NCI-H1417 treated with DMSO at 0.1 percent for 48 hours (cell line): ENCODE data around the gene SLC35F1.

ENCODE experiments used
- DNase-seq: peaks from one replicate; lab custom pipeline; 2025; lab: John Stamatoyannopoulos, UW

The SLC35F1 gene

DNA sequence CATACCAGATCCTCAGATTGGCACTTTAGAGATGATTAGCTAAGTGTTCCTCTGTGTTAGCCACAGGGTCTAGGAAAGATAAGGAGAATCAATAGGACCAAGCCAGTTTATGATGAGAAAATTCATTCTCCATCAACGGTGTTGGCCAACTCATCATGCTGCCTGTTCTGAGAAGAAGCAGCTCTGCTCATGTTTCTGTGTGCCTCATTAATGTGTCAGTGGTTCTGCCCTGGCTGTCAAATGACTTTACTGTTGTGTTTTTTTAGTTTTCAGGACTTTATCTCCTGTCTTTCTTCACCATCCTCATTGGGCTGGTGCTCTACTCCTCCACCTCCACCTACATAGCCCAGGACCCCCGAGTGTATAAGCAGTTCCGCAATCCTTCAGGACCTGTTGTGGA is 406.7 kb downstream of the SLC35F1 start:
- DNase-seq: no peak

DNA sequence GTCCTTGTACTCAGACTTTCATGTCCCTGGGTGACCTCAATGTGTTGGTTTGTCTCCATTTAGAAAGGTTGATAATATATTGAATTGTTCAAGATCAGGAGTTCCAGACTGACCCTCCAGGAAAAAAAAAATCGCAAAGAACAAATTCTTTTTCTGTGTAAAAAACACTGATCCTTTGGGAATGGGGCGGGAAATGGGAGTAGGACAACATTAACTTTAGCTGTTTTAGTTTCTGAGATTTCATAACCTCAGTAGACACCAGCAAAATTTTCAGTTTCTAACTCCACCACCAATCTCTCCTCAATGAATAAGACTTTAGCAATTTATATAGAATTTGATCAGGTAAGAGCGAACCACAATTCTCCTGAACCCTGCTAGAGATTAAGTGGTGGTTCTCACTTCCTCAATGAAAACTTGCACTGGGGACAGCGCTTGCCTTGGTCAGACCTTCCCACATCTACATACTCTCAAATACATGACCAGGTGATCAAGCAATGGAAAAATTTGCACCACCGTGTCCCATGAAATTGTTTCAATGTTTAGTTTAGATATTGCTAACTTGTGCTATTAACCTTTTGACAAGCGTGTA is 409.8 kb downstream of the SLC35F1 start:
- DNase-seq: no peak

DNA sequence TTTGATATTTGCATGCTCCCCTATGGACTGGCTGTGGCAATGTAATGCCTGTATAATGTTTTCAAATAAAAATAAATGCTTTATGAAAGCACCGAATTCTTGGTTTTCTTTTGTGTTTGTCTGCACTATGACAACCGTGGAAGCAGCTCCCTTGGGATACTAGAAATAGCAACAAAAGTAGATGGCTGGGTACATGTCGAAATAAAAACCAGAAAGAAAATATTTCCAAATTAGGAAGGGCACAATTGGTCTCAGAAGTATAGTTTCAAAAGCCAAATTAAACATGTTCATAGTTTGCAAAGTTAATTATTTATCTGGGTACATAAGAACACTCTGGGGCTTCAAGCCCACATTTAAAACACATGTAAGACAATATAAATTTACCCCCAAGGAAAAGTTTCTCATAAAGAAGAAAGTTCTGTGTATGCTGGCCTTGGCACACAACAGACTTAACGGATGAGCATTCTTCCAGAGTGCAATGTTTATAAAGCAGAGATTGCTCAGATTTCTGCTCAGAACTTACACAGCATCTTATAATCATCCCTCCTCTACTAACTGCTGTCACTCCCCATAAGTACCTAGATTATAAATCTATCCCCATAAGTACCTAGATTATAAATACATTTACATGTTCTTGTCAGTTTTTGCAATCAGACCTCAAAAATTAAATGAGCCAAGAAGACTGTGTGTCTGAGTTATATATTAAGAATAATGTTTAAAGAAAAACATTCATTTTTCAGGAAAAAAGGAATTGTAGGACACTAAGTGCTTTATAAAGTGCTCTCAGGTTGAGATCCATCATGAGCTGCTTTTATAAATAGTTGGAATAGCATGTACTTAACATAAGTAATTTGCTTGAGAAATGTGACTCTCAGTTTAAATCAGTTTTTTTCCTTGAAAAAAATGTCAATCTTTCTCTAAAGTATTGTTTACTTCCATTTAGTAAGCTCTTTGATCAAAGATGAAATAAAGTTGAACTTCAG is 410.8 kb downstream of the SLC35F1 start:
- no peak for DNase-seq

DNA sequence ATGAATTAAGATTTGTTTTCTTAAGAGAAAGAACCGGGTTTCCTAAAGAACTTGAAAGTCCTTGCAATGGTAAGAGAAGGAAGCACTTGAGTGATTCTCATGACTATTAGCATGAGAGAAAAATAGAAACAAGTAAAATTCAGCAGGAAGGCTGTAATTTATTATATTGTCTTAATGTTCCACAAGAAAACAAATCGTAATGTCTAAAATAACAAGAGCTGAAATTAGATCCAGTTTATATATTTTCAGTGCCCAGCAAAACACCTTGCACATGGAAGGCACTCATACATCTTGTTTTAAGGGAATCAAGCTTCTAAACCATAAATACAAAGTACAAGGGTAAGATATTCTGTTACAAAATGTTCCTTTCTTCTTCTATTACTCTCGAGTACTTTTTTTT is 411.6 kb downstream of the SLC35F1 start:
- DNase-seq: no peak

DNA sequence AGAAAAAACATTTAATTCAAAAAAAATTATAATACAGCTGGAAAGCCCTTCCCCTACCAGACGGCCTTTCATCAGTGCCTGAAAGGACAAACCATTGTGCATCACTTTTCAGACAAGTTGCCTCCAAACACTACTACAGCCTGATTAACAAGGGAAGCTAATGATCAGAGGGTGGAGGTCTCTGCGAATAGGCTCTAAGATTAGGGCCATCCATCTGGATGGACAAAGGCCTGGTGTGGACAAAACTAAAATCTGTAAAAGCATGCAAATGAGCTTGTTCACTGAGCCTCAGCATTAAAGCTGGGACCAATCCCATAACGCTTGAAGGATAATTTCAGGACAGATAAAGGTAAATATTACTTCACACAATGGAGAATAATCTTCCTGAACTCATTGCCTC is 412.4 kb downstream of the SLC35F1 start:
- DNase-seq: no peak

DNA sequence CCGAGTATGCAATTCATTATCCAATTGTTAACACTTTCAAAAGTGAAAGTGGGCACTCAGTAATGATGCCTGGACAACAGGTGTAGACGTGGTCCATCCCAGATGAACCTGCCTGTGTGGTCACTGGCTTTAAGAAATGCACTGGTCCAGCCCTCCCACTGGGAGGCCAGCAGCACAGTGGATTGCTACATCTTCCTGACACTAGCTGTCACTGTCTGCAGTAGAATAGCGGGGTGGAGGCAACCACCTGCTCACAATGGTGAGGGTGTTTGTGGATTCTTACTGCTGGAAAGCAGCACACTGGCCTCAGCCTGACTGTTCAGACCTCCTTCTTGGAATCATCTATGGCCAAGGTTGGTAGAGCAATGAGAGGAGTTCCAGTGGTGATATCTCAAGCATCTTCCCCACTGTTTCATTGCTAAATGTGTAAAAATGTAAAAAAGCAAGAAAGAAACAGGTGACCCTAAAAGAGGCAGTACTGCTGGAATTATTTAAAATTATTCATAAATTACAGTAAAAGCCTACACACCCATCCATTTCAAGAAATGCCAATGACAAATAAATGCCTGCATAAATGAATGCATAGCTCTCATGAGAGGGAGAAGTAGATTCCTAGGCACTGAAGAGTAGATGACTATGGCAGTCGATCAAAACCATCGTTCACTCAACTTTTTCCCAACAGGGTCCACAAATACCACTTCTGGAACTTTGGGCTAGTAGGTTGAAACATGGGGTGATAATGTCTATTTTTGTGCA is 413.0 kb downstream of the SLC35F1 start:
- DNase-seq: no peak

DNA sequence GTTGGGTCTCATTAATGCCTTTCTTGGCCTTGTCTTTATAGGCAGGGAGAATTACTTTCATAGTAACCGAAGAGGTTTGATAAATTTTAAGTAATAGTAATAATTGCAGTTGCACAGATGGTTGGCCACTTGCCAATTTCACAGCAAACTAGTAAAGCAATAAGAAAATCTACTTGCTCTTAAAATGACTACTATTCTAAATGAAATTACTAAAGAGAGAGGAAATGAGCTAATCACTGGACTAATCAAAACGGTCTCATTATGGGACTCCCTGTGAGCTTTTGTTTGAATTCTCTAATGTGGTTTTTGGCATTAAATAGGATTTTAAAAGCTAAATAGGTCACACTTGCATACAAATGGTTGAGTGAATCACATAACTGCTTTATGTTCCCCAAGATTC is 413.6 kb downstream of the SLC35F1 start:
- no peak for DNase-seq

DNA sequence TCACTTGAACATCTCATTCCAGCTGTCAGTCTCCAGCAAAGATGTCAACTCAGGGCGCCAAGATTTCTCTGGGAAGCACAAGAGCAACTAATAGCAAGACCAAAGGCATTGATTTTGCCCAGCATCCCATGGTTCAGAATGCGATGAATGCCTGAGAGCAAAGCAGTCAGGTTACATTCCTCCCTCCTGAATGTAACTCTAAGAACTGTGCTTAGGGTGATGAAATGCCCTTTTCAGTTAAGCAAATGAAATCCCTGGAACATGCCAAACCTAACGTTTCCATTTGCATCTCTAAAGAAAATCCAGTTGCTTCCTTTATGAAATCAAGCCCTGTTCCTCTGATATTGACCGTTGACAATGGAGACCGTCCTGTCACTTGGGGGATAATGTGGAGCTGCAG is 417.1 kb downstream of the SLC35F1 start:
- no peak for DNase-seq

DNA sequence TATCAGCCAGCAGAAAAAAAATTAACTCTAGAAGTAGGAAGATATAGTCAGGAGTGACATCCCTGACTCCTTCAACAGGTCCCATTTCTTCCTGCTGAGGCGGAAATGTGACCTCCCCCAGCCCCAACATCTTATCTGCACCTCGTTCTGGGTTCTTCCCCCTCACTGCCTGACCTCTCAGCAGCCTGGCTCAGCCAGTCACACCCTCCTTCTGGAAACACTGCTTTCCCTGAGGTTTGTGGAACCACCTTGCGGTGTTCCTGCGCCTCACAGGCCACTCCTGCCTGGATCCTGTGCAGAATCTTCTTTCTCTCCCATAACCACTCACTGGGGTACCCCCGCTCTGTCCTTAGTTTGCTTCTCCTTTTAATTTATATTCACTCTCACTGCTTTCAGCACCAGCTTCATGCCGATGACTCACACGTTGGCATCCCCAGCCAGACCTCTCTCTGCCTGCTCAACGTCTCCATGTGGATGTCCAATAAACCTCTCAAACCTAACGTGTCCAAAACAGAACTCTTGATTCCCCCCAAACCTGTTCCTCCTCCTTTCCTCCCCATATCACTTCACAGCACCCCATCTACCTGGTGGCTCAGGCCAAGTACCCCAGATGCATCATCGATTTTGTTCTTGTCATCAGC is 418.3 kb downstream of the SLC35F1 start:
- DNase-seq: no peak

DNA sequence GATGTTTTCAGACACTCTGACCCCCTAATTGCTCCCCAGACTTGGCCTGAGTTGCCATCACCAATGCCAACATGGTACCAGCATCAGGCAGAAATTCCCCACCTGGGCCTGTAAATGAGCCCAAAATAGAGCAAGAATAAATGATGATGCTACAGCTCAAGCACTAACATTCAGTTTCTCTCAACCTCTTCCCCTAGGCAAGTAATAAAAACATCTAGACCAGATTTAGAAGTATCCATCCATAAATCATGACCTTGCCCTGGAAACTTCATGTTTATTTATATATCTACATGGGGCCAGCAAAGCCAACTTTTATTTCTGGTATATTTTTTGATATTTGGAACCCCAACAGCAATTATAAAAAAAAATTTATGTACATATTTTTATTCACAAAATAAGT is 419.6 kb downstream of the SLC35F1 start:
- DNase-seq: no peak

DNA sequence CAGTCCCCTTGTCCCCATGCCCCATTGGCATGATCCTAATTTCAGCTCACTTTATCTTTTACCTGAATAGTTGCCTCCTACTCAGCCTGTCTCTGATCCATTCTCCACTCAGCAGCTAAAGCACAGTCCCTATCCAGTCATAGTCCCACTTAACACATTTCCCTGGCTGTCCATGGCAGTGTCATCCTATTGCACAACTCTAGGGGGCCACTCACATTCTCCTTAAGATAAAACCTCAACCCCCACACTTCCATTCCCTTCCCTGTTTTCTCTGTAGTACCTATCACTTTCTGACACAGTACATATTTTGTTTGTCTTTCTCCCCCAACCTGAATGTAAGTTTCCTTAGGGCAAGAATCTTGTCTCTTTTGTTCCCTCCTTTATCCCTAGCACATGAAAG is 420.2 kb downstream of the SLC35F1 start:
- DNase-seq: no peak

DNA sequence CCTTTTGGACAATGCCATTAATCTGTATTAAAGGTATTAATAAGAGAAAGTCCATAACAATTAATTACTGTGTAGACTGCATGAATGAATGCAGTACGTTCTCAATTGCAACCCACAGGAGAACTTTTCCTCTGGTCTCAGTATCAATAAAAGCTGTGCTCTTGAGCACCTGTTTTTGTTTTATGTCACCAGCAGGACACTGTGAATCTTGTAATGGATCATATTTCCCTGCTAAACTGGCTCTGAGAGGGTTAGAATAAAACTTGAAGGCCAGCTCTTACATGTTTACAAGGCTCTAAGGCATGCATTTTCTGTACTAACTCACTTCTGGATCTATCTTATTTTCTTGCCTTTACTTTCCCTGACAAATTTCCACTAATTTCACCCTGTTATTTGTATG is 426.7 kb downstream of the SLC35F1 start:
- DNase-seq: no peak

DNA sequence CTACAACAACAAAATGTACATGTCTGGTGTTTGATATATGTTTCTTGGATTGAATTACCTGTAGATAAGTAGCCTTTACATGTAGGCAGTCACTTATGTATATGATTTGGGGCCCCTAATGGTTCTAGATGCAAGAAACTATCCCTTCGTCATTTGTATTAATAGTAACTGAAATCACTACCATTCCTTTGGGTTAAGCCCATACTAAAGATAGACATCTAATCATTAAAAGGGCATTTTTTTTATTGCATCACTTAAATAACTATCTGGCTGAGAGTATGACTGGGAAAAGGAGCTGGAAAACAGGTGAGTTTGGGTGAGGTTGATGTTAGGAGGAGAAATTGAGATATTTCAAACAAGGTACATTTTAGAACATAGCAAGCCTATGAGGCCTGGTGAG is 427.6 kb downstream of the SLC35F1 start:
- no peak for DNase-seq

DNA sequence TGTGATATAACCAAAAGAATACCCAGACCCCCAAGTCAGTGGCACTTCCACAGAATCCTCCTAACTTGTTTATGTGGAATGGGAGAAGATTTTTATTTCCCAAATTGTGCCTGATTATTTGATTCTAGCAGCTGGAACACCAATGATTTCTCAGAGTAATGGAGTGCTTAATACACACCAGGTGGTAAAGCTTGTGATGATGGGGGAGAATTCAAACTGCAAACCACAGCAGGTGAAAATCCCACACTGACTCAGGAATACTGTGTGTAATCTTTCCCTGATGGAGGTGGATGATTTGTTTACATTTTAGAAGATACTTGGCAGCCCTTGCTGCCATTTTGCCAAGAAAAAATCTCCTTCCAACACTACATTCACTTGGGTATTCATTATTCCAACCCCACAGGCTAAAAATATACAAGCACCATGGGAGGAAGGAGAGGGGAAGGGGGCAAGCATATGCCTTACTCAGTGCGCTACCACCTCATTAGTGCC is 428.3 kb downstream of the SLC35F1 start:
- no peak for DNase-seq

DNA sequence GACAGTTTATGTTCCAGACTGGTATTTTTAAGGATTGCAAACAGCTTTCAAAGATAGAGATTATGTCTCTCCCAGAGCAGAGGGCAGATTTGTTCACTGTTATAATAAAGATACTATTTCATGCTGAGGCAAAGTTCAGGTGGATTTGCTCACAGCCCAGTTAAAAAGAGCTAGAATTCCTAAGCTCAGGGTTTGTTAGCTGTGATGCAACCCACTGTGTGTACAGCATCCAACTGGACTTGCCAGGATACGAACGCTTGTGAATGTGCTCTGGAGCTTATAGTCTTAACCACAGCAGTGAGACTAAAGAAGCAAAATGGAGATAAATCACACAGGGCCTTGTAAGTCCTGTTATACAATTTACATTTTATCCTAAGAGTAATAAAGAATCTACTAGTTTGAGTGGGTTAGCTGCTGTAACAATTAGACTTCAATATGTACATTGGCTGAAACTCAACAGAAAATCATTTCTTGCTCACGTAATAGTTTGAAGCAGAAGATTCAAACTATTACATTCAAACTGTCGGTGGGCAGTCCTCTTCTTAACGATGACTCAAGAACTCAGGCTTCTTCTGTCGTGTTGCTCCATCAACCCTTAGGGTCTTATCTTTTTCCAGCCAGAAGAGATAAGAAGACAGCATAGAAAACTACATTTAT is 437.1 kb downstream of the SLC35F1 start:
- no peak for DNase-seq

DNA sequence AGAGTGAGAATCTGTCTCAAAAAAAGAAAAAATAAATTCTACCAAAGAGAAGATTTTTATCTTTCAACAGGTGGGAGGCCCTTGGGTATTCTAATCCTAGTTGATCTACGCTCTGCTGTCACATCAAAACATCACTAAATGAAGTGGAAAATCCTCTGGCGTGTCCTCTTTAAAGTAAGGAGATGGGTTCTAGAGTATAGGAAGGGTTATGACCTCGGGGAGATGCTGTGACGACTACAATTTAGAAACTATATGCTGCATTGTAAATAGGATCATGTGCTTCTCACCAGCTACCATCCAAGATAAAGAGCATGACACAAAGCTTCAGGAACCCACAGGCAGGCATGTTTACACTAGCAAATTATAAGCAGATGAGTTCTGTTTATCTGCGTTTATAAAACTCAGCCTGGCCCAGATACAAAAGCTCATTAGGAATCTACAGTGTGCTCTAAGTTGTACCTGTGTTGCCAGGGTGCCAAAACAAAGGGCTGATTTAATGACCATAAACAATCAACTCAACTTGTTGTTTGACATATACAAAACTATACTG is 443.9 kb downstream of the SLC35F1 start:
- DNase-seq: no peak

DNA sequence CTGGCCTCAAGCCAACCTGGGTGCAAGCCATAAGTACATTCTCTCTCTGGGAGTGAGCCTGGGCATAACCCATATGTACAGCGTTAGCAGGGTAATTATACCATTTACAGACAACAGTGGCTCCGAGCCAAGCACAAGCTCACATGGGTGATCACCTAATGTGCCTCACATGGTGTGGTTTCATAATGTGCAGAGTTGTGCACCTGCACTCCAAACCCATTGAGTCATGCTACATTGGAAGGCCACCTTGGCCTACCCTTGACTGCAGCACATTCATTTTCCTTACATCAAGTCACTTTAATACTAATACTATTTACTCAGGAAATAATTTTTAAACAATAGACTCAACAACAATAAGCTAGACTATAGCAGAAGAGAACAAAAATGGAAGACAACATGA is 446.5 kb downstream of the SLC35F1 start:
- no peak for DNase-seq

DNA sequence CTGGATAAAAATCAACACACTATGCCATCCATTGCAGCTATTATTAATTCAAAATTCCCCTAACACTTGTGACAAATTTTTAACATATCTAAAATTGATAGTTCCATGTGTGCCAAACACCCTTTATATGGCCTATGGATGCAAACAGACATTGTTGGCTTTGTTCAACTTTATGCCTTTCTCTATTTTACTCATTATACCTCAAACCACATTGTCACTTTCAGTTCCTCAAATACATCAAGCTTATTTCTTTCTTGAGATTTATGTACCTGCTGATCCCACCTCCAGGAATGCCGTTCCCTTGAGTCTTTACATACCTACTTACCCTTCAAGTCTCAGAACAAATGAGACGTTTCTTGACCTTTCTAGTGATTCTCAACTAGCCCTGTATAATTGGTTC is 447.6 kb downstream of the SLC35F1 start:
- no peak for DNase-seq

DNA sequence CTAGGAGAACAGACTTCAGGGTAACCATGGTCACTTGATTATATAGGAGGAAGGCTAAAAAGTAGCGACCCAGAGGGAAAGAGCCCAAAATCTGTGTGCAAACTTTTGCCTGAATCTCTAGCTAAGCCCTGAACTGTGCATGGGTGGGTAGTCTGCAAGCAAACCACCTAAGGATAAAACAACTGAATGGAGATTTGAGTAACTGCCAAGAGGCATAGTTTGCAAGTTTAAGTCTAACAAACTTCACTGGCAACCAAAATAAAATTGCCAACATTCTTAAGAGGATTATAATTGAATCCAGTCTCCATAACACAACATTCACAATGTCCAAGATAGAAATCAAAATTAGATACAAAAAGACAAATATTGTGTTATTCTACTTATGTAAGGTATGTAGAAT is 449.0 kb downstream of the SLC35F1 start:
- DNase-seq: no peak

DNA sequence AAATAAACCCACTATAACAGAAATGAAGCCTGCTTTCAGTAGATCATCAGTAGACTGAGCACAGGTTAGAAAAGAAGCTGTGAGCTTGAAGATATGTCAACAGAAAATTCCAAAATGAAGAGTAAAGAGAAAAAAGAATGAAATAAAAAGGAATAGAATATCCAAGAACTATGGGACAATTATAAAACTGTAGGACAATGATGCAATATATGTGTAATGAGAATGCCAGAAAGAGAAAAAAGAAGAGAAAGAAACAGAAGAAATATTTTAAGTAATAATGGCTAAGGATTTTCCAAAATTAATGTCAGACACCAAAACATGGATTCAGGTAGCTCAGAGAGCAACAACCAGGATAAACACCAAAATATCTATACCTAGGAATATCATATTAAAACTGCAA is 449.6 kb downstream of the SLC35F1 start:
- no peak for DNase-seq
